NCI-H146 treated with DMSO at 0.1 percent for 48 hours (cell line): Measurements from ENCODE around the gene PLXNB1.

Experiments used
- DNase-seq: peaks from one replicate; lab custom pipeline; 2025; ENCODE audit not compliant: unreplicated experiment; lab: John Stamatoyannopoulos, UW

PLXNB1 gene

GRCh38 chr3:48433472-48434118 is 3.7 kb upstream of the PLXNB1 start:
- DNase-seq, result no peak

GRCh38 chr3:48432411-48433371 is 2.8 kb upstream of the PLXNB1 start:
- DNase-seq, result no peak

- DNase-seq, result no peak
These were observed 1.5 kb upstream of the PLXNB1 start for GRCh38 chr3:48431224-48432029.

- DNase-seq, result no peak
These were observed 819 bp upstream of the PLXNB1 start for GRCh38 chr3:48430708-48431101.

GRCh38 chr3:48429317-48429959 is 448 bp downstream of the PLXNB1 start:
- peak; percentile 67 for DNase-seq

- peak; percentile 6 for DNase-seq
These were observed 1.1 kb downstream of the PLXNB1 start for GRCh38 chr3:48428572-48429316.

GRCh38 chr3:48428088-48428571 is 1.8 kb downstream of the PLXNB1 start:
- no peak for DNase-seq

GRCh38 chr3:48427630-48427962 is 2.3 kb downstream of the PLXNB1 start:
- no peak for DNase-seq

GRCh38 chr3:48426944-48427629 is 2.8 kb downstream of the PLXNB1 start:
- DNase-seq, result no peak

- no peak for DNase-seq
These were observed 3.4 kb downstream of the PLXNB1 start for GRCh38 chr3:48426401-48426909.

GRCh38 chr3:48425281-48425812 is 4.5 kb downstream of the PLXNB1 start:
- no peak for DNase-seq

- no peak for DNase-seq
These were observed 5.8 kb downstream of the PLXNB1 start for GRCh38 chr3:48423883-48424695.

GRCh38 chr3:48423241-48423882 is 6.5 kb downstream of the PLXNB1 start:
- DNase-seq, result no peak

GRCh38 chr3:48422681-48423080 is 7.2 kb downstream of the PLXNB1 start:
- DNase-seq, result no peak

- no peak for DNase-seq
These were observed 7.6 kb downstream of the PLXNB1 start for GRCh38 chr3:48422272-48422671.

GRCh38 chr3:48420561-48420960 is 9.3 kb downstream of the PLXNB1 start:
- no peak for DNase-seq

- DNase-seq, result no peak
These were observed 10.3 kb downstream of the PLXNB1 start for GRCh38 chr3:48419597-48419996.

- DNase-seq, result no peak
These were observed 10.7 kb downstream of the PLXNB1 start for GRCh38 chr3:48419149-48419548.
